Ovary (tissue), 9 donors: ENCODE data around the gene HMG20B. TPM values are rescaled to one million over a fixed set of nuclear protein-coding genes. Genes with fewer than 3 reads are reported as not detected.

Source experiments
- DNase-seq, 5 donors: peaks; one replicate each; pipeline ENCODE4 v3.0.0-alpha.2; 2019 to 2020
- H3K27ac ChIP-seq, 2 donors: fragments of 200-600 bp; one replicate each; pipeline versions ENCODE4 v1.5.1 to v1.8.0; 2019 to 2022
- H3K27me3 ChIP-seq: fragments of 200-600 bp; one replicate; pipeline ENCODE4 v1.8.0; 2022
- H3K36me3 ChIP-seq: fragments of 200-600 bp; sonication (generic); one replicate; pipeline ENCODE4 v1.5.1; 2019
- H3K4me1 ChIP-seq: one replicate; pipeline ENCODE4 v1.8.1; 2013; ENCODE audit warnings: mild to moderate bottlenecking, moderate library complexity; ENCODE audit not compliant: insufficient read depth
- H3K4me3 ChIP-seq: fragments of 200-600 bp; sonication (generic); one replicate; pipeline ENCODE4 v1.5.1; 2017
- H3K9me3 ChIP-seq, 2 donors: fragments of 200-600 bp in 1 of 2; sonication (generic) in 1 of 2; one replicate each; pipeline versions ENCODE4 v1.5.1 to v1.8.1; 2013 to 2019; ENCODE audit warnings: mild to moderate bottlenecking in 1 of 2, moderate library complexity in 1 of 2
- CTCF ChIP-seq, 3 donors: fragments of 450-650 bp in 2 of 3; fragments of 200-600 bp in 1 of 3; IDR thresholded peaks; one replicate each; pipeline versions ENCODE4 v1.5.1 to v1.8.0; 2016 to 2022; ENCODE audit warnings: antibody characterized with exemption in 3 of 3, mild to moderate bottlenecking in 1 of 3
- EP300 ChIP-seq: sonication (generic); formaldehyde crosslinking; IDR thresholded peaks from one replicate; pipeline ENCODE4 v1.6.1; 2017; ENCODE audit warnings: antibody characterized with exemption
- POLR2A ChIP-seq: fragments of 450-650 bp; IDR thresholded peaks from one replicate; pipeline ENCODE4 v1.6.1; 2017; ENCODE audit warnings: antibody characterized with exemption, mild to moderate bottlenecking, moderate library complexity
- WGBS, 3 donors: extraction: QIAGEN DNeasy Blood & Tissue Kit in 1 of 3; methylation state at CpG; one replicate each; pipeline versions ENCODE4 v1.1.5 to v1.1.7; 2013 to 2017; 5-methylcytosine and 5-hydroxymethylcytosine counted together
- intact Hi-C, 4 donors: fragments of 100-400 bp; cut with DNase I; formaldehyde crosslinking; loops; one replicate each; pipeline versions ENCODE4 v1.11.0 to v1.15.1; 2022 to 2023
- polyA plus RNA-seq, 2 donors: library from polyadenylated mRNA; stranded (reverse); fragments of 200-250 nt in 1 of 2; fragments of 350-450 nt in 1 of 2; fragmentation: Illumina TruSeq in 1 of 2; extraction: RNeasy Lipid Tissue Mini Kit (QIAGEN cat#74804) in 1 of 2; gene quantifications; one replicate each; pipeline ENCODE4 v1.2.3, GENCODE V29; 2013 to 2014
- total RNA-seq, 7 donors: library from RNA; depleted of rRNA in 2 of 7; stranded (reverse); fragments of >200 nt in 2 of 7; fragmentation: NEBNext Ultra II Directional in 3 of 7; extraction: Animal tissue kit (Norgen Biotek cat#: 25700) in 3 of 7; gene quantifications; one replicate each; pipeline versions ENCODE4 v1.1.0 to v1.2.4, GENCODE V29; 2016 to 2023
- donor health status: DM: no; HTN: no; CAD: no; lungs with moderate emphysema.
- donor health status: DM: no; HTN: no; CAD: no.
- donor health status: Bipolar disorder and iron deficiency.
- donor health status: DM: yes; HTN: yes; CAD: no.
- donor health status: DM: no; HTN: no; CAD: no.
- donor health status: DM: yes; HTN: yes; CAD: no.

HMG20B gene
- total and polyA plus RNA-seq, 9 donors, result 33.2 to 109 (median 60.3) TPM

- no peaks in the 10 kb centered on the region for H3K36me3 ChIP-seq
- WGBS, 3 donors, result 77 to 81% (median 79%) methylated on average over 25 of the region's 25 CpGs
- H3K27me3 ChIP-seq, result no peaks in the 10 kb centered on the region
- no peaks in the 10 kb centered on the region for H3K9me3 ChIP-seq
- no peak overlapping the region for H3K4me3 ChIP-seq
- intact Hi-C loops, result no loop called here
- no peak for DNase-seq
- H3K27ac ChIP-seq, result peak overlapping the region in 1 of 2 donors; percentile 78
- peaks cover 8% of the 10 kb centered on the region for H3K4me1 ChIP-seq
- TF ChIP-seq POLR2A, result no peak
- TF ChIP-seq CTCF (IDR thresholded peaks at IDR 0.05), result no peak
- TF ChIP-seq EP300, result no peak
Observed at GRCh38 chr19:3538258-3538929, 34.4 kb upstream of the HMG20B start.

- H3K4me1 ChIP-seq, result peaks cover 8% of the 10 kb centered on the region
- WGBS, 3 donors, result 57% methylated on average over 24 to 28 of the region's 28 CpGs
- H3K4me3 ChIP-seq, result no peak within 1 kb of the TSS
- no peaks in the 10 kb centered on the region for H3K9me3 ChIP-seq
- no peaks in the 10 kb centered on the region for H3K27me3 ChIP-seq
- TF ChIP-seq POLR2A (no peak), CTCF (IDR thresholded peaks at IDR 0.05) (no peak), EP300 (no peak)
- peak within 1 kb of the TSS in 1 of 2 donors; percentile 78 for H3K27ac ChIP-seq
- DNase-seq, result no peak
- intact Hi-C loops, result no loop called here
- H3K36me3 ChIP-seq, result no peaks in the 10 kb centered on the region
Observed at GRCh38 chr19:3538965-3539755, 33.6 kb upstream of the HMG20B start, which contains the start of gene TEKTIP1. TSS of gene TEKTIP1 (plus strand) at chr19:3539174. CDS start at chr19:3539178, 4 bp downstream.

- intact Hi-C loops, result loop anchor here in 1 of 4 donors (10.0 kb wide), 1 partner anchor 75 kb away; no protein-coding TSS in a partner anchor
- no peaks in the 10 kb centered on the region for H3K27me3 ChIP-seq
- TF ChIP-seq EP300 (no peak), POLR2A (no peak), CTCF (IDR thresholded peaks at IDR 0.05) (no peak)
- DNase-seq, result no peak
- H3K36me3 ChIP-seq, result no peaks in the 10 kb centered on the region
- no peak overlapping the region for H3K4me3 ChIP-seq
- H3K27ac ChIP-seq, result no peak overlapping the region
- 89 to 100% (median 89%) methylated on average over 1 of the region's 1 CpG for WGBS, 3 donors
- no peaks in the 10 kb centered on the region for H3K9me3 ChIP-seq
- H3K4me1 ChIP-seq, result peaks cover 8% of the 10 kb centered on the region
Observed at GRCh38 chr19:3539756-3540118, 33.0 kb upstream of the HMG20B start.

- H3K27ac ChIP-seq, result no peak overlapping the region
- H3K4me3 ChIP-seq, result no peak overlapping the region
- intact Hi-C loops, result loop anchor here in 1 of 4 donors (10.0 kb wide), 1 partner anchor 71 kb away; no protein-coding TSS in a partner anchor
- no peaks in the 10 kb centered on the region for H3K9me3 ChIP-seq
- no peak for TF ChIP-seq POLR2A
- TF ChIP-seq EP300, result no peak
- no peak for TF ChIP-seq CTCF (IDR thresholded peaks at IDR 0.05)
- peak in 1 of 5 donors; percentile 35 for DNase-seq
- H3K27me3 ChIP-seq, result no peaks in the 10 kb centered on the region
- H3K36me3 ChIP-seq, result no peaks in the 10 kb centered on the region
- no peaks in the 10 kb centered on the region for H3K4me1 ChIP-seq
- 77 to 82% (median 82%) methylated on average over 36 to 47 of the region's 47 CpGs for WGBS, 3 donors
Observed at GRCh38 chr19:3543150-3544057, 29.3 kb upstream of the HMG20B start.
